ENCODE data around the gene C1orf87.

DNA sequence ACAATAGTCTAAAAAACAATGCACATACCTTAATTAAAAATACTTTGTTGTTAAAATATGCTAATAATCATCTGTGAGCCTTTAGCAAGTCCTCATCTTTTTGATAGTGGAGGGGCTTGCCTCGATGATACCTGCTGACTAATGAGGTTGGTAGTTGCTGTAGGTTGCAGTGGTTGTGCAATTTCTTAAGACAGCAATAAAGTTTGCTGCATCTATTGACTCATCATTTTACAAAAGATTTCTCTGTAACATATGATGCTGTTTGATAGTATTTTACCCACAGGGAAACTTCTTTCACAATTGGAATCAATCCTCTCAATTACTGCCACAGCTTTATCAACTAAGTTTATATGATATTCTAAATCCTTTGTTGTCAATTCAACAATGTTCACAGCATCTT is 7.6 kb downstream of the C1orf87 start:
- no peak for TF ChIP-seq CTCF (conservative IDR thresholded peaks at IDR 0.05; ENCODE audit: low read length)
- TF ChIP-seq EZH2phosphoT487 (IDR thresholded peaks at IDR 0.05; ENCODE audit: borderline replicate concordance) = no peak
